HepG2 (cell line): ENCODE data around the gene HPRT1. TPM values are rescaled to one million over a fixed set of nuclear protein-coding genes. Genes with fewer than 3 reads are reported as not detected.

ENCODE experiments used
- ATAC-seq: fragments of 200-7000 bp; cut with Tn5 transposase; 3 replicates; pipeline ENCODE4 v1.9.1; 2020; ENCODE audit warnings: mild to moderate bottlenecking, moderate library complexity
- BruUV-seq: library from RNA; stranded (reverse); fragments of 400-500 nt; replicated peaks from 2 replicates; lab custom pipeline; 2021; lab: Mats Ljungman, UMichigan
- CTCF ChIA-PET: fragments of 300-600 bp; formaldehyde crosslinking; extraction: SDS; loops from one replicate; lab custom pipeline; 2021; ENCODE audit warnings: low total read pairs, inconsistent platforms, low intra/inter-chr PET ratio; lab: Yijun Ruan, JAX
- POLR2A ChIA-PET: fragments of 350-600 bp; sonication (Branson Sonifier 250); formaldehyde crosslinking; loops from one replicate; lab custom pipeline; 2020; ENCODE audit warnings: antibody characterized with exemption, inconsistent platforms; lab: Yijun Ruan, JAX
- DNase-seq: peaks from one replicate; pipeline ENCODE4 v3.0.0-alpha.2; 2015; ENCODE audit warnings: low spot score
- FAIRE-seq: peaks from 3 replicates; lab custom pipeline; 2011; peaks lifted over from hg19 to GRCh38; lab: Jason Lieb, UNC
- H2AFZ ChIP-seq: one replicate; pipeline ENCODE4 v1.6.1; 2011; ENCODE audit warnings: low read length, inconsistent platforms
- H3K27ac ChIP-seq: fragments of 300-600 bp; 3 replicates; pipeline ENCODE4 v1.8.0; 2011; ENCODE audit warnings: mixed run types, mild to moderate bottlenecking, mixed read lengths, low read length, inconsistent platforms; ENCODE audit not compliant: insufficient read depth; ENCODE audit errors: extremely low read length
- H3K27me3 ChIP-seq, 2 experiments: fragments of 200-600 bp in 1 of 2; 2 replicates in 1 of 2; 3 replicates in 1 of 2; pipeline versions ENCODE4 v1.6.0 to v1.8.0; 2011; ENCODE audit warnings: low read length in 2 of 2, mild to moderate bottlenecking in 2 of 2, moderate library complexity in 2 of 2, inconsistent platforms in 1 of 2; ENCODE audit not compliant: insufficient read depth in 2 of 2, control insufficient read depth in 1 of 2
- H3K36me3 ChIP-seq, 2 experiments: fragments of 200-600 bp in 1 of 2; replicated peaks in 1 of 2; 2 replicates in 1 of 2; 3 replicates in 1 of 2; pipeline versions ENCODE4 v1.5.1 to v1.8.0; 2011; ENCODE audit warnings: low read length in 2 of 2, inconsistent platforms in 1 of 2; ENCODE audit not compliant: insufficient read depth in 2 of 2, control insufficient read depth in 1 of 2
- H3K4me1 ChIP-seq: 2 replicates; pipeline ENCODE4 v1.5.1; 2012; ENCODE audit warnings: low read length, inconsistent platforms; ENCODE audit not compliant: insufficient read depth
- H3K4me2 ChIP-seq: 2 replicates; pipeline ENCODE4 v1.6.0; 2011; ENCODE audit warnings: low read depth, low read length, inconsistent platforms
- H3K4me3 ChIP-seq, 3 experiments: fragments of 200-600 bp in 1 of 3; sonication (generic), shearing (Covaris generic) in 1 of 3; replicated peaks in 1 of 3; 2 replicates each; pipeline ENCODE4 v1.5.1; 2011 to 2016; ENCODE audit warnings: low read length in 3 of 3, inconsistent platforms in 2 of 3, low read depth in 2 of 3, mild to moderate bottlenecking in 2 of 3, control low read depth in 1 of 3, mixed read lengths in 1 of 3; ENCODE audit not compliant: insufficient read depth in 1 of 3
- H3K79me2 ChIP-seq: one replicate; pipeline ENCODE4 v1.6.1; 2011; ENCODE audit warnings: low read length, inconsistent platforms; ENCODE audit not compliant: insufficient read depth
- H3K9ac ChIP-seq: 2 replicates; pipeline ENCODE4 v1.6.0; 2011; ENCODE audit warnings: mild to moderate bottlenecking, low read depth, low read length, inconsistent platforms; ENCODE audit not compliant: insufficient read depth
- H3K9me3 ChIP-seq: 2 replicates; pipeline ENCODE4 v1.5.1; 2012; ENCODE audit warnings: mild to moderate bottlenecking, low read length
- H4K20me1 ChIP-seq: 2 replicates; pipeline ENCODE4 v1.6.0; 2011; ENCODE audit warnings: inconsistent platforms, mild to moderate bottlenecking, low read length, moderate library complexity; ENCODE audit not compliant: insufficient read depth
- CREB1 ChIP-seq, 2 experiments: fragments of 450-650 bp in 1 of 2; IDR thresholded peaks; 2 replicates each; pipeline ENCODE4 v1.6.1; 2016 to 2017; ENCODE audit warnings: control low read depth in 1 of 2, mild to moderate bottlenecking in 1 of 2, missing compliant biosample characterization in 1 of 2, missing genetic modification characterization in 1 of 2
- EP300 ChIP-seq, 3 experiments: sonication (generic) in 1 of 3; formaldehyde crosslinking in 1 of 3; IDR thresholded peaks; 2 replicates each; pipeline versions ENCODE4 v1.5.1 to v1.6.1; 2011 to 2020; ENCODE audit warnings: low read depth in 2 of 3, low read length in 2 of 3, borderline replicate concordance in 1 of 3, improper control_type of control experiment in 1 of 3, mild to moderate bottlenecking in 1 of 3, missing genetic modification reagents in 1 of 3, moderate library complexity in 1 of 3
- FOXA3 ChIP-seq: IDR thresholded peaks from 2 replicates; pipeline ENCODE4 v1.6.1; 2016; ENCODE audit warnings: missing genetic modification reagents, missing compliant biosample characterization
- GTF2F1 ChIP-seq: fragments of 150-350 bp; IDR thresholded peaks from 2 replicates; pipeline ENCODE4 v1.6.1; 2014; ENCODE audit warnings: low read length
- HMG20A ChIP-seq: IDR thresholded peaks from 2 replicates; pipeline ENCODE4 v1.6.1; 2016; ENCODE audit warnings: borderline replicate concordance
- KMT2A ChIP-seq: sonication (generic); formaldehyde crosslinking; IDR thresholded peaks from 2 replicates; pipeline ENCODE4 v1.4.0; 2020; ENCODE audit warnings: missing genetic modification reagents
- MTF2 ChIP-seq: sonication (generic); formaldehyde crosslinking; IDR thresholded peaks from 2 replicates; pipeline ENCODE4 v1.5.0; 2020; ENCODE audit warnings: missing genetic modification reagents, borderline replicate concordance
- NCOA2 ChIP-seq: sonication (generic); formaldehyde crosslinking; IDR thresholded peaks from 2 replicates; pipeline ENCODE4 v1.8.0; 2022; ENCODE audit warnings: inconsistent platforms
- PCBP2 ChIP-seq: fragments of 200-400 bp; formaldehyde crosslinking; optimal IDR thresholded peaks from 2 replicates; pipeline ENCODE3; 2018; ENCODE audit warnings: low read length, low read depth; ENCODE audit not compliant: poor library complexity, severe bottlenecking
- SOX6 ChIP-seq, 2 experiments: fragments of 450-650 bp in 1 of 2; sonication (generic) in 1 of 2; formaldehyde crosslinking in 1 of 2; IDR thresholded peaks; 2 replicates each; pipeline versions ENCODE4 v1.4.0 to v1.6.1; 2017 to 2020; ENCODE audit warnings: antibody characterized with exemption in 1 of 2, mild to moderate bottlenecking in 1 of 2, missing genetic modification reagents in 1 of 2
- ZIK1 ChIP-seq: sonication (generic); formaldehyde crosslinking; IDR thresholded peaks from 2 replicates; pipeline ENCODE4 v1.5.0; 2020; ENCODE audit warnings: mild to moderate bottlenecking, low read depth, missing genetic modification reagents, borderline replicate concordance
- WGBS: methylation state at CpG from one replicate; pipeline ENCODE4 v1.1.6; 2017; ENCODE audit warnings: low lambda C conversion rate; 5-methylcytosine and 5-hydroxymethylcytosine counted together
- in situ Hi-C: cut with HindIII; loops from 2 replicates; pipeline ENCODE4 v1.10.0; 2017; ENCODE audit warnings: low pct_unique_long_range_greater_than_20kb; ENCODE audit not compliant: extremely low pct_ligation_motif_present
- intact Hi-C: fragments of 100-400 bp; cut with micrococcal nuclease; formaldehyde crosslinking; loops from one replicate; pipeline ENCODE4 v1.10.0; 2022; ENCODE audit not compliant: unreplicated experiment
- polyA plus RNA-seq, 8 experiments: library from polyadenylated mRNA; depleted of rRNA in 3 of 8; stranded (reverse) in 7 of 8; unstranded in 1 of 8; fragments of >200 nt; fragmentation: Illumina TruSeq in 4 of 8; extraction: Trizol in 4 of 8; gene quantifications; 2 replicates each; pipeline versions ENCODE4 v1.2.1 to v1.2.3, GENCODE V29; 2011 to 2016; ENCODE audit warnings: low read depth in 4 of 8, missing spikeins in 1 of 8, mixed read lengths in 1 of 8; ENCODE audit not compliant: insufficient read depth in 1 of 8
- total RNA-seq, 5 experiments: library from RNA; depleted of rRNA; stranded (reverse); fragments of >200 nt; fragmentation: Illumina TruSeq; extraction: Trizol; gene quantifications; 2 replicates each; pipeline ENCODE4 v1.2.3, GENCODE V29; 2016; ENCODE audit warnings: low read depth in 1 of 5
- TF ChIP-seq, protein P1 (sequence below): sonication (generic); formaldehyde crosslinking; IDR thresholded peaks from 2 replicates; pipeline ENCODE4 v1.4.0; 2020; ENCODE audit warnings: missing genetic modification reagents
- TF ChIP-seq, protein P2 (sequence below): sonication (generic); formaldehyde crosslinking; IDR thresholded peaks from 2 replicates; pipeline ENCODE4 v1.4.0; 2020; ENCODE audit warnings: mild to moderate bottlenecking, missing genetic modification reagents

The HPRT1 gene
- total and polyA plus RNA-seq, 2 of the 13 experiments (the other 11 are each of a cell fraction or from before 2014, with no cell fraction given) = 4.6 to 25.2 TPM

DNA sequence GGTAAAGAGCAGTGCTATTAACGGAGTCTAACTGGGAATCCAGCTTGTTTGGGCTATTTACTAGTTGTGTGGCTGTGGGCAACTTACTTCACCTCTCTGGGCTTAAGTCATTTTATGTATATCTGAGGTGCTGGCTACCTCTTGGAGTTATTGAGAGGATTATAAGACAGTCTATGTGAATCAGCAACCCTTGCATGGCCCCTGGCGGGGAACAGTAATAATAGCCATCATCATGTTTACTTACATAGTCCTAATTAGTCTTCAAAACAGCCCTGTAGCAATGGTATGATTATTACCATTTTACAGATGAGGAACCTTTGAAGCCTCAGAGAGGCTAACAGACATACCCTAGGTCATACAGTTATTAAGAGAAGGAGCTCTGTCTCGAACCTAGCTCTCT, 1.5 kb downstream of the HPRT1 start:
- H4K20me1 ChIP-seq = peaks cover 2% of the 10 kb centered on the region; the same call in 1 of the 2 replicates
- TF ChIP-seq GTF2F1 (no peak), PCBP2 (no peak), ZIK1 (CRISPR knock-in tag) (no peak), MTF2 (no peak)
- TF ChIP-seq, all 625 proteins: peak for 0
- WGBS = 49% methylated on average over 2 of the region's 3 CpGs
- H3K4me1 ChIP-seq = peaks cover 25% of the 10 kb centered on the region
- H3K4me2 ChIP-seq = peak overlapping the region; percentile 72
- H3K9ac ChIP-seq = peak overlapping the region; percentile 63; the same call in 1 of the 2 replicates
- H3K27ac ChIP-seq = no peak overlapping the region
- ChIA-PET POLR2A (no interaction called here), CTCF (no interaction called here)
- no peaks in the 10 kb centered on the region for H3K36me3 ChIP-seq
- in situ Hi-C loops (no loop called here), intact Hi-C loops (no loop called here)
- H3K9me3 ChIP-seq = no peaks in the 10 kb centered on the region
- FAIRE-seq = no peak
- peak overlapping the region; percentile 55 to 72 (median 71); a peak in 4 of 6 replicates for H3K4me3 ChIP-seq
- no peak for DNase-seq
- no peak for ATAC-seq
- H2AFZ ChIP-seq = no peak overlapping the region
- BruUV-seq = no TSS peak
- no peaks in the 10 kb centered on the region for H3K27me3 ChIP-seq
- peaks cover 35% of the 10 kb centered on the region for H3K79me2 ChIP-seq

DNA sequence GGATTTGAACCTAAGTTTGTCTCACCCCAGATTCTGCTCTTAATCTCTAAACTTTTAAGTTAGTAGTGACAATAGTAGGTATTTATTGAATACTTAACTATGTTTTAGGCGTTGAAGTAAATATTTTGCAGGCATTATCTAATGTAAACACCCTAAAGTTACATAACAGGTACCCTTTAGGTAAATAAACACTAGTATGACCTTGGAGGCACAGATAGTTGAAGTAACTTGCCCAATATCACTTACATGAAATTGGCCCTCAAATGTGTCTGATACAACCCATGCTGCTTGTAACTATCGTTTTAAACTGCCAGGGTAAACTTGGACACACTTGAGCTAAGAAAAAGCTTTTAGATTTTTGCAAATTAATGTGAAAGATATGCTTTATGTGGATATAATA, 3.0 kb downstream of the HPRT1 start:
- Histone ChIP-seq H4K20me1 (peaks cover 2% of the 10 kb centered on the region; the same call in 1 of the 2 replicates), H3K79me2 (peaks cover 37% of the 10 kb centered on the region), H3K27me3 (no peaks in the 10 kb centered on the region), H3K27ac (peak overlapping the region; percentile 36), H3K36me3 (no peaks in the 10 kb centered on the region), H3K4me3 (no peak overlapping the region; a peak in 2 of 6 replicates), H3K4me1 (peaks cover 25% of the 10 kb centered on the region), H3K9ac (no peak overlapping the region), H3K9me3 (no peaks in the 10 kb centered on the region), H2AFZ (no peak overlapping the region), H3K4me2 (peak overlapping the region; percentile 52)
- ChIA-PET CTCF (no interaction called here), POLR2A (no interaction called here)
- in situ Hi-C loops (no loop called here), intact Hi-C loops (no loop called here)
- WGBS = 0% methylated on average over 2 of the region's 2 CpGs
- DNase-seq = peak; percentile 5
- no peak for ATAC-seq
- no TSS peak for BruUV-seq
- FAIRE-seq = no peak
- TF ChIP-seq CREB1 (IDR thresholded peaks at IDR 0.05) (no peak), CREB1 (CRISPR knock-in tag; IDR thresholded peaks at IDR 0.05) (peak; percentile 30; the same call in 1 of the 2 replicates), EP300 (IDR thresholded peaks at IDR 0.05; ENCODE audit: low read depth in 2 of 2, low read length in 2 of 2) (peak in 1 of 2 experiments; percentile 62; a peak in 1 of 4 replicates), EP300 (CRISPR knock-in tag; IDR thresholded peaks at IDR 0.05; ENCODE audit: borderline replicate concordance) (no peak), ZIK1 (CRISPR knock-in tag) (no peak), SOX6 (IDR thresholded peaks at IDR 0.05) (no peak), SOX6 (CRISPR knock-in tag; IDR thresholded peaks at IDR 0.05) (peak; percentile 59), HMG20A (CRISPR knock-in tag) (peak; percentile 20; the same call in 1 of the 2 replicates), NCOA2 (CRISPR knock-in tag) (peak; percentile 80), FOXA3 (CRISPR knock-in tag) (peak; percentile 92), KMT2A (CRISPR knock-in tag) (no peak)
- TF ChIP-seq, protein P1, sequence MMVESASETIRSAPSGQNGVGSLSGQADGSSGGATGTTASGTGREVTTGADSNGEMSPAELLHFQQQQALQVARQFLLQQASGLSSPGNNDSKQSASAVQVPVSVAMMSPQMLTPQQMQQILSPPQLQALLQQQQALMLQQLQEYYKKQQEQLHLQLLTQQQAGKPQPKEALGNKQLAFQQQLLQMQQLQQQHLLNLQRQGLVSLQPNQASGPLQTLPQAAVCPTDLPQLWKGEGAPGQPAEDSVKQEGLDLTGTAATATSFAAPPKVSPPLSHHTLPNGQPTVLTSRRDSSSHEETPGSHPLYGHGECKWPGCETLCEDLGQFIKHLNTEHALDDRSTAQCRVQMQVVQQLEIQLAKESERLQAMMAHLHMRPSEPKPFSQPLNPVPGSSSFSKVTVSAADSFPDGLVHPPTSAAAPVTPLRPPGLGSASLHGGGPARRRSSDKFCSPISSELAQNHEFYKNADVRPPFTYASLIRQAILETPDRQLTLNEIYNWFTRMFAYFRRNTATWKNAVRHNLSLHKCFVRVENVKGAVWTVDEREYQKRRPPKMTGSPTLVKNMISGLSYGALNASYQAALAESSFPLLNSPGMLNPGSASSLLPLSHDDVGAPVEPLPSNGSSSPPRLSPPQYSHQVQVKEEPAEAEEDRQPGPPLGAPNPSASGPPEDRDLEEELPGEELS = peak; percentile 56
- TF ChIP-seq, protein P2, sequence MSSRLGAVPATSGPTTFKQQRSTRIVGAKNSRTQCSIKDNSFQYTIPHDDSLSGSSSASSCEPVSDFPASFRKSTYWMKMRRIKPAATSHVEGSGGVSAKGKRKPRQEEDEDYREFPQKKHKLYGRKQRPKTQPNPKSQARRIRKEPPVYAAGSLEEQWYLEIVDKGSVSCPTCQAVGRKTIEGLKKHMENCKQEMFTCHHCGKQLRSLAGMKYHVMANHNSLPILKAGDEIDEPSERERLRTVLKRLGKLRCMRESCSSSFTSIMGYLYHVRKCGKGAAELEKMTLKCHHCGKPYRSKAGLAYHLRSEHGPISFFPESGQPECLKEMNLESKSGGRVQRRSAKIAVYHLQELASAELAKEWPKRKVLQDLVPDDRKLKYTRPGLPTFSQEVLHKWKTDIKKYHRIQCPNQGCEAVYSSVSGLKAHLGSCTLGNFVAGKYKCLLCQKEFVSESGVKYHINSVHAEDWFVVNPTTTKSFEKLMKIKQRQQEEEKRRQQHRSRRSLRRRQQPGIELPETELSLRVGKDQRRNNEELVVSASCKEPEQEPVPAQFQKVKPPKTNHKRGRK (CRISPR knock-in tag) = no peak
